GM21526 (cell line): Measurements from ENCODE around the gene ZNF644.
A peak's percentile ranks its signal among the peaks of the same experiment; 100 is the strongest.

Source experiments
- ATAC-seq: cut with Tn5 transposase; IDR thresholded peaks from one replicate; pipeline ENCODE4 v1.9.1; 2021; ENCODE audit warnings: moderate library complexity; ENCODE audit not compliant: unreplicated experiment, low FRiP score

The ZNF644 gene

GRCh38 chr1:91024481-91025119 lies 2.8 kb upstream of the ZNF644 start:
- no peak for ATAC-seq

GRCh38 chr1:91022518-91022929 lies 689 bp upstream of the ZNF644 start:
- ATAC-seq: no peak

GRCh38 chr1:91020967-91021685 lies 709 bp downstream of the ZNF644 start:
- peak; percentile 46 for ATAC-seq

- ATAC-seq: no peak
Measured at GRCh38 chr1:91020486-91020885, 1.3 kb downstream of the ZNF644 start.

- ATAC-seq: no peak
Measured at GRCh38 chr1:91018006-91018405, 3.8 kb downstream of the ZNF644 start.

GRCh38 chr1:91015794-91016550 lies 5.9 kb downstream of the ZNF644 start:
- ATAC-seq: no peak

GRCh38 chr1:91015358-91015780 lies 6.5 kb downstream of the ZNF644 start:
- no peak for ATAC-seq

GRCh38 chr1:91014475-91014874 lies 7.4 kb downstream of the ZNF644 start:
- no peak for ATAC-seq

- ATAC-seq: no peak
Measured at GRCh38 chr1:91013302-91013701, 8.5 kb downstream of the ZNF644 start.

- ATAC-seq: no peak
Measured at GRCh38 chr1:91012196-91012595, 9.6 kb downstream of the ZNF644 start.

GRCh38 chr1:91011726-91012125 lies 10.1 kb downstream of the ZNF644 start:
- ATAC-seq: no peak

GRCh38 chr1:91007827-91008226 lies 14.0 kb downstream of the ZNF644 start:
- ATAC-seq: no peak

GRCh38 chr1:91007092-91007491 lies 14.7 kb downstream of the ZNF644 start:
- no peak for ATAC-seq

- no peak for ATAC-seq
Measured at GRCh38 chr1:91006113-91006908, 15.5 kb downstream of the ZNF644 start.

- ATAC-seq: no peak
Measured at GRCh38 chr1:91005285-91005684, 16.6 kb downstream of the ZNF644 start.

GRCh38 chr1:91004145-91004544 lies 17.7 kb downstream of the ZNF644 start:
- ATAC-seq: no peak

- ATAC-seq: no peak
Measured at GRCh38 chr1:90996742-90997413, 25.0 kb downstream of the ZNF644 start.

GRCh38 chr1:90995311-90995894 lies 26.4 kb downstream of the ZNF644 start:
- no peak for ATAC-seq

- no peak for ATAC-seq
Measured at GRCh38 chr1:90994461-90994860, 27.4 kb downstream of the ZNF644 start.

- ATAC-seq: no peak
Measured at GRCh38 chr1:90993245-90993644, 28.6 kb downstream of the ZNF644 start.
